HG03442 (cell line): ENCODE results near the gene PLA2G4E.

Source experiments
- ATAC-seq: cut with Tn5 transposase; IDR thresholded peaks from one replicate; pipeline ENCODE4 v1.9.1; 2021; ENCODE audit warnings: mild to moderate bottlenecking, moderate library complexity; ENCODE audit not compliant: unreplicated experiment

PLA2G4E gene

GRCh38 chr15:41979493-41980266 is 41.2 kb downstream of the PLA2G4E start:
- no peak for ATAC-seq

- ATAC-seq = no peak
These were observed 42.3 kb downstream of the PLA2G4E start for GRCh38 chr15:41978534-41978933.

GRCh38 chr15:41977757-41978383 is 43.0 kb downstream of the PLA2G4E start:
- no peak for ATAC-seq

- no peak for ATAC-seq
These were observed 45.2 kb downstream of the PLA2G4E start for GRCh38 chr15:41975669-41976068.

- ATAC-seq = no peak
These were observed 46.8 kb downstream of the PLA2G4E start for GRCh38 chr15:41974041-41974440.

GRCh38 chr15:41972253-41973242 is 48.3 kb downstream of the PLA2G4E start, which contains the start of gene EHD4:
Gene EHD4, minus strand, starts transcription at chr15:41972557. Its CDS starts 63 bp downstream, at chr15:41972494.
- peak; percentile 78 for ATAC-seq

- ATAC-seq = peak; percentile 18
These were observed 49.0 kb downstream of the PLA2G4E start for GRCh38 chr15:41971895-41972252.

- peak; percentile 37 for ATAC-seq
These were observed 49.5 kb downstream of the PLA2G4E start for GRCh38 chr15:41971089-41971894.

- no peak for ATAC-seq
These were observed 50.4 kb downstream of the PLA2G4E start for GRCh38 chr15:41970456-41970855.

- no peak for ATAC-seq
These were observed 50.9 kb downstream of the PLA2G4E start for GRCh38 chr15:41969851-41970431.

- ATAC-seq = no peak
These were observed 52.1 kb downstream of the PLA2G4E start for GRCh38 chr15:41968701-41969100.

- no peak for ATAC-seq
These were observed 53.2 kb downstream of the PLA2G4E start for GRCh38 chr15:41967506-41968206.

GRCh38 chr15:41966920-41967465 is 53.8 kb downstream of the PLA2G4E start:
- no peak for ATAC-seq

- no peak for ATAC-seq
These were observed 54.4 kb downstream of the PLA2G4E start for GRCh38 chr15:41966414-41966812.

GRCh38 chr15:41965441-41966413 is 55.1 kb downstream of the PLA2G4E start:
- no peak for ATAC-seq

- no peak for ATAC-seq
These were observed 59.1 kb downstream of the PLA2G4E start for GRCh38 chr15:41961595-41962202.

- no peak for ATAC-seq
These were observed 59.8 kb downstream of the PLA2G4E start for GRCh38 chr15:41961001-41961518.
